HepG2 (cell line): ENCODE measurements around the gene AP5Z1. TPM values are rescaled to one million over a fixed set of nuclear protein-coding genes. Genes with fewer than 3 reads are reported as not detected.

Experiments
- ATAC-seq: fragments of 200-7000 bp; cut with Tn5 transposase; 3 replicates; pipeline ENCODE4 v1.9.1; 2020; ENCODE audit warnings: mild to moderate bottlenecking, moderate library complexity
- BruUV-seq: library from RNA; stranded (reverse); fragments of 400-500 nt; replicated peaks from 2 replicates; lab custom pipeline; 2021; lab: Mats Ljungman, UMichigan
- CTCF ChIA-PET: fragments of 300-600 bp; formaldehyde crosslinking; extraction: SDS; loops from one replicate; lab custom pipeline; 2021; ENCODE audit warnings: low total read pairs, inconsistent platforms, low intra/inter-chr PET ratio; lab: Yijun Ruan, JAX
- POLR2A ChIA-PET: fragments of 350-600 bp; sonication (Branson Sonifier 250); formaldehyde crosslinking; loops from one replicate; lab custom pipeline; 2020; ENCODE audit warnings: antibody characterized with exemption, inconsistent platforms; lab: Yijun Ruan, JAX
- DNase-seq: peaks from one replicate; pipeline ENCODE4 v3.0.0-alpha.2; 2015; ENCODE audit warnings: low spot score
- FAIRE-seq: peaks from 3 replicates; lab custom pipeline; 2011; peaks lifted over from hg19 to GRCh38; lab: Jason Lieb, UNC
- H2AFZ ChIP-seq: one replicate; pipeline ENCODE4 v1.6.1; 2011; ENCODE audit warnings: low read length, inconsistent platforms
- H3K27ac ChIP-seq: fragments of 300-600 bp; 3 replicates; pipeline ENCODE4 v1.8.0; 2011; ENCODE audit warnings: mixed run types, mild to moderate bottlenecking, mixed read lengths, low read length, inconsistent platforms; ENCODE audit not compliant: insufficient read depth; ENCODE audit errors: extremely low read length
- H3K27me3 ChIP-seq, 2 experiments: fragments of 200-600 bp in 1 of 2; 2 replicates in 1 of 2; 3 replicates in 1 of 2; pipeline versions ENCODE4 v1.6.0 to v1.8.0; 2011; ENCODE audit warnings: low read length in 2 of 2, mild to moderate bottlenecking in 2 of 2, moderate library complexity in 2 of 2, inconsistent platforms in 1 of 2; ENCODE audit not compliant: insufficient read depth in 2 of 2, control insufficient read depth in 1 of 2
- H3K36me3 ChIP-seq, 2 experiments: fragments of 200-600 bp in 1 of 2; replicated peaks in 1 of 2; 2 replicates in 1 of 2; 3 replicates in 1 of 2; pipeline versions ENCODE4 v1.5.1 to v1.8.0; 2011; ENCODE audit warnings: low read length in 2 of 2, inconsistent platforms in 1 of 2; ENCODE audit not compliant: insufficient read depth in 2 of 2, control insufficient read depth in 1 of 2
- H3K4me1 ChIP-seq: 2 replicates; pipeline ENCODE4 v1.5.1; 2012; ENCODE audit warnings: low read length, inconsistent platforms; ENCODE audit not compliant: insufficient read depth
- H3K4me2 ChIP-seq: 2 replicates; pipeline ENCODE4 v1.6.0; 2011; ENCODE audit warnings: low read depth, low read length, inconsistent platforms
- H3K4me3 ChIP-seq, 3 experiments: fragments of 200-600 bp in 1 of 3; sonication (generic), shearing (Covaris generic) in 1 of 3; replicated peaks in 1 of 3; 2 replicates each; pipeline ENCODE4 v1.5.1; 2011 to 2016; ENCODE audit warnings: low read length in 3 of 3, inconsistent platforms in 2 of 3, low read depth in 2 of 3, mild to moderate bottlenecking in 2 of 3, control low read depth in 1 of 3, mixed read lengths in 1 of 3; ENCODE audit not compliant: insufficient read depth in 1 of 3
- H3K79me2 ChIP-seq: one replicate; pipeline ENCODE4 v1.6.1; 2011; ENCODE audit warnings: low read length, inconsistent platforms; ENCODE audit not compliant: insufficient read depth
- H3K9ac ChIP-seq: 2 replicates; pipeline ENCODE4 v1.6.0; 2011; ENCODE audit warnings: mild to moderate bottlenecking, low read depth, low read length, inconsistent platforms; ENCODE audit not compliant: insufficient read depth
- H3K9me3 ChIP-seq: 2 replicates; pipeline ENCODE4 v1.5.1; 2012; ENCODE audit warnings: mild to moderate bottlenecking, low read length
- H4K20me1 ChIP-seq: 2 replicates; pipeline ENCODE4 v1.6.0; 2011; ENCODE audit warnings: inconsistent platforms, mild to moderate bottlenecking, low read length, moderate library complexity; ENCODE audit not compliant: insufficient read depth
- HINFP ChIP-seq: sonication (generic); formaldehyde crosslinking; IDR thresholded peaks from 2 replicates; pipeline ENCODE4 v1.4.0; 2020; ENCODE audit warnings: low read depth, mild to moderate bottlenecking, missing genetic modification reagents
- UBTF ChIP-seq: sonication (generic); formaldehyde crosslinking; IDR thresholded peaks from 2 replicates; pipeline ENCODE4 v1.4.0; 2020; ENCODE audit warnings: mild to moderate bottlenecking, missing genetic modification reagents
- ZNF263 ChIP-seq: sonication (generic); formaldehyde crosslinking; IDR thresholded peaks from 2 replicates; pipeline ENCODE4 v1.4.0; 2020; ENCODE audit warnings: missing genetic modification reagents
- ZSCAN22 ChIP-seq: sonication (generic); formaldehyde crosslinking; IDR thresholded peaks from 2 replicates; pipeline ENCODE4 v1.4.0; 2020; ENCODE audit warnings: mild to moderate bottlenecking, missing genetic modification reagents
- WGBS: methylation state at CpG from one replicate; pipeline ENCODE4 v1.1.6; 2017; ENCODE audit warnings: low lambda C conversion rate; 5-methylcytosine and 5-hydroxymethylcytosine counted together
- in situ Hi-C: cut with HindIII; loops from 2 replicates; pipeline ENCODE4 v1.10.0; 2017; ENCODE audit warnings: low pct_unique_long_range_greater_than_20kb; ENCODE audit not compliant: extremely low pct_ligation_motif_present
- intact Hi-C: fragments of 100-400 bp; cut with micrococcal nuclease; formaldehyde crosslinking; loops from one replicate; pipeline ENCODE4 v1.10.0; 2022; ENCODE audit not compliant: unreplicated experiment
- polyA plus RNA-seq, 8 experiments: library from polyadenylated mRNA; depleted of rRNA in 3 of 8; stranded (reverse) in 7 of 8; unstranded in 1 of 8; fragments of >200 nt; fragmentation: Illumina TruSeq in 4 of 8; extraction: Trizol in 4 of 8; gene quantifications; 2 replicates each; pipeline versions ENCODE4 v1.2.1 to v1.2.3, GENCODE V29; 2011 to 2016; ENCODE audit warnings: low read depth in 4 of 8, missing spikeins in 1 of 8, mixed read lengths in 1 of 8; ENCODE audit not compliant: insufficient read depth in 1 of 8
- total RNA-seq, 5 experiments: library from RNA; depleted of rRNA; stranded (reverse); fragments of >200 nt; fragmentation: Illumina TruSeq; extraction: Trizol; gene quantifications; 2 replicates each; pipeline ENCODE4 v1.2.3, GENCODE V29; 2016; ENCODE audit warnings: low read depth in 1 of 5

The AP5Z1 gene
- total and polyA plus RNA-seq, 2 of the 13 experiments (the other 11 are each of a cell fraction or from before 2014, with no cell fraction given) = 9.3 to 15.1 TPM

- 13% methylated on average over 10 of the region's 14 CpGs for WGBS
- Histone ChIP-seq H3K27me3 (peaks cover 3 to 57% of the 10 kb centered on the region in 2 experiments; a peak in 4 of 5 replicates), H4K20me1 (no peaks in the 10 kb centered on the region), H3K36me3 (no peaks in the 10 kb centered on the region), H3K9ac (no peak overlapping the region), H3K4me2 (no peak overlapping the region), H3K9me3 (no peaks in the 10 kb centered on the region), H3K4me1 (no peaks in the 10 kb centered on the region), H3K4me3 (no peak overlapping the region), H3K27ac (no peak overlapping the region), H3K79me2 (no peaks in the 10 kb centered on the region), H2AFZ (no peak overlapping the region)
- no peak; the same call in 2 of the 3 replicates for ATAC-seq
- no peak for TF ChIP-seq UBTF (CRISPR knock-in tag)
- 0 out of 2 replicates have a peak, but pooled peaks have one; percentile 36 for TF ChIP-seq ZNF263 (CRISPR knock-in tag)
- no peak for TF ChIP-seq HINFP (CRISPR knock-in tag)
- peak; percentile 95 for TF ChIP-seq ZSCAN22 (CRISPR knock-in tag)
- no peak for DNase-seq
- ChIA-PET CTCF (no interaction called here), POLR2A (no interaction called here)
- intact Hi-C loops (no loop called here), in situ Hi-C loops (no loop called here)
- no peak for FAIRE-seq
- no TSS peak for BruUV-seq
These were observed 48.2 kb downstream of the AP5Z1 start for GRCh38 chr7:4823441-4824119.
